Head of caudate nucleus (tissue), 42 donors: ENCODE results near the gene KDM4F.
"Not testable (repeated sequence)": the region's sequence is repeated elsewhere in the genome, so short reads cannot be mapped to it uniquely, and the experiment has no call there.

Experiments used
- DNase-seq, 42 donors: peaks; one replicate each; pipeline versions ENCODE4 v3.0.0 to v3.0.0-alpha.2; 2020 to 2021; ENCODE audit warnings: mixed read lengths in 7 of 42
- intact Hi-C: fragments of 100-400 bp; cut with DNase I; formaldehyde crosslinking; loops from one replicate; pipeline ENCODE4 v1.15.0; 2022

The KDM4F gene

GRCh38 chr11:95049122-95049521 is at the start of gene KDM4F:
Gene KDM4F, plus strand, starts transcription at chr11:95049422.
- intact Hi-C loops, DNase-seq: not testable (repeated sequence)

- intact Hi-C loops = no loop called here
- DNase-seq = no peak
These were observed 45.5 kb upstream of the KDM4F start for GRCh38 chr11:95003716-95004115.

- intact Hi-C loops = no loop called here
- DNase-seq = no peak
These were observed 43.6 kb upstream of the KDM4F start for GRCh38 chr11:95005642-95006041.

- no peak for DNase-seq
- intact Hi-C loops = no loop called here
These were observed 37.8 kb upstream of the KDM4F start for GRCh38 chr11:95011376-95011775.

- DNase-seq = no peak
- intact Hi-C loops = no loop called here
These were observed 34.9 kb upstream of the KDM4F start for GRCh38 chr11:95014184-95014821.

- no peak for DNase-seq
These were observed 33.1 kb upstream of the KDM4F start for GRCh38 chr11:95016139-95016538.

GRCh38 chr11:95021468-95021867 is 27.8 kb upstream of the KDM4F start:
- DNase-seq, intact Hi-C loops: not testable (repeated sequence)

More at GRCh38 chr11:95016139-95016538, 33.1 kb upstream of the KDM4F start:
- intact Hi-C loops = no loop called here

GRCh38 chr11:95024958-95025357 is 24.3 kb upstream of the KDM4F start, which contains the start of gene KDM4E:
Gene KDM4E, plus strand, starts transcription at chr11:95025258. Its CDS starts 300 bp downstream, at chr11:95025558.
- no peak for DNase-seq
- intact Hi-C loops = no loop called here

- DNase-seq, intact Hi-C loops: not testable (repeated sequence)
These were observed 23.6 kb upstream of the KDM4F start for GRCh38 chr11:95025594-95025993.

- intact Hi-C loops = no loop called here
- DNase-seq = no peak
These were observed 20.9 kb upstream of the KDM4F start for GRCh38 chr11:95028357-95028756.

- intact Hi-C loops = no loop called here
- no peak for DNase-seq
These were observed 16.2 kb upstream of the KDM4F start for GRCh38 chr11:95033051-95033450.

GRCh38 chr11:95035316-95035715 is 13.9 kb upstream of the KDM4F start:
- no peak for DNase-seq
- intact Hi-C loops = no loop called here

- intact Hi-C loops, DNase-seq: not testable (repeated sequence)
These were observed 11.7 kb upstream of the KDM4F start for GRCh38 chr11:95037356-95038035.

- intact Hi-C loops = no loop called here
- no peak for DNase-seq
These were observed 7.0 kb upstream of the KDM4F start for GRCh38 chr11:95042239-95042638.

- intact Hi-C loops = no loop called here
- DNase-seq = no peak
These were observed 6.3 kb upstream of the KDM4F start for GRCh38 chr11:95042906-95043305.

- intact Hi-C loops = no loop called here
- DNase-seq = no peak
These were observed 5.2 kb upstream of the KDM4F start for GRCh38 chr11:95044010-95044409.

- intact Hi-C loops = no loop called here
- DNase-seq = no peak
These were observed 3.4 kb upstream of the KDM4F start for GRCh38 chr11:95045812-95046211.

GRCh38 chr11:95050595-95051202 is 1.5 kb downstream of the KDM4F start:
- intact Hi-C loops = no loop called here
- no peak for DNase-seq

GRCh38 chr11:95054356-95054755 is 5.1 kb downstream of the KDM4F start:
- no peak for DNase-seq
- intact Hi-C loops = no loop called here

- no peak for DNase-seq
- intact Hi-C loops = no loop called here
These were observed 6.2 kb downstream of the KDM4F start for GRCh38 chr11:95055283-95055897.
